Measurements from ENCODE around the gene PPP1R14B. TPM values are rescaled to one million over a fixed set of nuclear protein-coding genes. Genes with fewer than 3 reads are reported as not detected.

PPP1R14B gene
- total and polyA plus RNA-seq, 2 donors (not counting 3 experiments of a cell fraction or from before 2014, with no cell fraction given), result 308 to 431 TPM

DNA sequence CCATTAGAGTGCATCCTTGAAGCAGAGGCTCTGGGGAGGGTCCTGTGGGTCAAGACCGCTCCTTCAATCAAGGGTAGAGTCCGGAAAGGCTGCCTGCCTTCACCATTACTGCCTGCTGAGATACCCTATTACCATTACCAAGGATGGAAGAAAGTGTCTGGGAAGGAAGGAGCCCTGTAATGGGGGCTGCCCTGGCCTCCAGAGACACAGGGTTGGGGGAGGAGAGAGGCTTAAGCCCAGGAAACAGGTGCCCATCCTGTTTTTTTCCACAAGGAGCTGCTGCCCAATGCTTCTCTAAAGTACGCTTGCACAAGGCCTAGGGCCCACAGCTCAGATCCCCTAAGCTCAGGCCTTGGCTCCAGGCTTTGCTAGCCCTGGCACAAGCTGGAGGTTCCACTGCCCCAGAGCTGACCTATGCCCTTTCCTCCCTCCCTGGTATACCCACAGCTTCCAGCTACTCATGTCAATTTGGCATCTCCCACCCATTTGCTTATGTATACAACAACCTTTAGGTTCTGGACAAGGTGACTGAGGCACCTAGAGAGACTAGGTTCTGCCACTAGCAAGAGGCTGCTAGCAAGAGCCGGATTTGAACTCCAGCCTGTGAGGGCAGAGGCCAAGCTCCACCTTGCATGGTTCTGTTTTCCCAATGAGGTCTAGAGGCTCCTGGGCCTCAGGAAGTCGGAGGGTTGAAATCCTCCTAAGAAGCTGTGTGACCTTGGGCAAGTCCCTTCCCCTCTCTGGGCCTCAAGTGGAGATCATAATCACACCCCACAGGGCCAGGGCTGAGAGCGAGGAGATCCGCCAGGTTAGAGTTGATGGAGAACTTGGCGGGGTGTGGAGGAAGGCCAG is 3.0 kb upstream of the PPP1R14B start:
- intact Hi-C loops (cut with micrococcal nuclease) (no loop called here), dilution Hi-C loops (cut with MboI; ENCODE audit: extremely low pct_ligation_motif_present, low sequenced_read_pairs) (no loop called here)
- H3K4me2 ChIP-seq (ENCODE audit: insufficient read depth, low read length), result no peak overlapping the region
- no peak for FAIRE-seq
- POLR2A ChIA-PET, result no interaction called here
- H3K27me3 ChIP-seq (ENCODE audit: control insufficient read depth in 2 of 2, insufficient read depth in 2 of 2, low read length in 2 of 2), result no peaks in the 10 kb centered on the region
- no peak overlapping the region for H2AFZ ChIP-seq (ENCODE audit: low read depth, low read length)
- no peak overlapping the region for H3K9ac ChIP-seq (replicated peaks; ENCODE audit: extremely low read depth, insufficient read depth, low read length)
- BruUV-seq (replicated peaks), result no TSS peak
- H3K9me1 ChIP-seq (replicated peaks; ENCODE audit: control insufficient read depth, extremely low read depth, insufficient read depth, low read length), result no peaks in the 10 kb centered on the region
- DNase-seq (ENCODE audit: low read depth, low spot score), result no peak
- H3K36me3 ChIP-seq (ENCODE audit: control insufficient read depth in 2 of 2, extremely low read depth in 1 of 2, insufficient read depth in 2 of 2, low read length in 2 of 2), result peaks cover 0 to under 1% of the 10 kb centered on the region in 2 experiments
- H4K20me1 ChIP-seq (replicated peaks; ENCODE audit: control insufficient read depth, extremely low read depth, insufficient read depth, low read length), result no peaks in the 10 kb centered on the region
- no peaks in the 10 kb centered on the region for H3K9me3 ChIP-seq (replicated peaks; ENCODE audit: control insufficient read depth, insufficient read depth, low read length)
- no peak overlapping the region for H3K27ac ChIP-seq (ENCODE audit: insufficient read depth, low read depth, low read length)
- TF ChIP-seq, protein P1, sequence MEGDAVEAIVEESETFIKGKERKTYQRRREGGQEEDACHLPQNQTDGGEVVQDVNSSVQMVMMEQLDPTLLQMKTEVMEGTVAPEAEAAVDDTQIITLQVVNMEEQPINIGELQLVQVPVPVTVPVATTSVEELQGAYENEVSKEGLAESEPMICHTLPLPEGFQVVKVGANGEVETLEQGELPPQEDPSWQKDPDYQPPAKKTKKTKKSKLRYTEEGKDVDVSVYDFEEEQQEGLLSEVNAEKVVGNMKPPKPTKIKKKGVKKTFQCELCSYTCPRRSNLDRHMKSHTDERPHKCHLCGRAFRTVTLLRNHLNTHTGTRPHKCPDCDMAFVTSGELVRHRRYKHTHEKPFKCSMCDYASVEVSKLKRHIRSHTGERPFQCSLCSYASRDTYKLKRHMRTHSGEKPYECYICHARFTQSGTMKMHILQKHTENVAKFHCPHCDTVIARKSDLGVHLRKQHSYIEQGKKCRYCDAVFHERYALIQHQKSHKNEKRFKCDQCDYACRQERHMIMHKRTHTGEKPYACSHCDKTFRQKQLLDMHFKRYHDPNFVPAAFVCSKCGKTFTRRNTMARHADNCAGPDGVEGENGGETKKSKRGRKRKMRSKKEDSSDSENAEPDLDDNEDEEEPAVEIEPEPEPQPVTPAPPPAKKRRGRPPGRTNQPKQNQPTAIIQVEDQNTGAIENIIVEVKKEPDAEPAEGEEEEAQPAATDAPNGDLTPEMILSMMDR (IDR thresholded peaks at IDR 0.05; ENCODE audit: extremely low read depth in 1 of 2, insufficient read depth in 1 of 2, low read depth in 1 of 2, low read length in 2 of 2), result no peak
- TF ChIP-seq FOS (IDR thresholded peaks at IDR 0.05; ENCODE audit: borderline replicate concordance, insufficient read depth, low read length), result no peak
- TF ChIP-seq, protein P2, sequence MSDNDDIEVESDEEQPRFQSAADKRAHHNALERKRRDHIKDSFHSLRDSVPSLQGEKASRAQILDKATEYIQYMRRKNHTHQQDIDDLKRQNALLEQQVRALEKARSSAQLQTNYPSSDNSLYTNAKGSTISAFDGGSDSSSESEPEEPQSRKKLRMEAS (IDR thresholded peaks at IDR 0.05; ENCODE audit: insufficient read depth, insufficient read length), result no peak
- TF ChIP-seq EZH2 (IDR thresholded peaks at IDR 0.05; ENCODE audit: borderline replicate concordance, low read depth, low read length, severe bottlenecking), result no peak
- TF ChIP-seq MYC (IDR thresholded peaks at IDR 0.05; ENCODE audit: low read depth, low read length), result no peak
- no peak for TF ChIP-seq GATA2 (IDR thresholded peaks at IDR 0.05; ENCODE audit: insufficient read depth, insufficient read length, low read depth, low read length)
- TF ChIP-seq POLR2AphosphoS5 (IDR thresholded peaks at IDR 0.05; ENCODE audit: insufficient read depth, low read depth, low read length), result no peak
- no peak overlapping the region for H3K4me3 ChIP-seq (replicated peaks in 1 of 3; ENCODE audit: insufficient read depth in 1 of 3, low read depth in 1 of 3, low read length in 3 of 3)
- H3K79me2 ChIP-seq (ENCODE audit: control insufficient read depth, insufficient read depth, low read length), result peaks cover 45% of the 10 kb centered on the region
- CTCF ChIA-PET, result interaction anchor here (1.1 to 4.7 kb wide), 7 partner anchors 14 to 105 kb away, joined by 3 to 60 read pairs (median 24); partner anchors contain the start of genes CATSPERZ and FERMT3
- H3K4me1 ChIP-seq (ENCODE audit: control insufficient read depth, extremely low read depth, insufficient read depth, low read length), result peaks cover 33% of the 10 kb centered on the region
